DMS 273 (cell line): Measurements from ENCODE around the gene PRLR.

Experiments
- DNase-seq: peaks from one replicate; lab custom pipeline; 2025; ENCODE audit not compliant: unreplicated experiment; lab: John Stamatoyannopoulos, UW

Gene PRLR

GRCh38 chr5:35091704-35092103, 138.6 kb downstream of the PRLR start:
- DNase-seq = no peak

GRCh38 chr5:35089334-35090314, 140.7 kb downstream of the PRLR start:
- peak; percentile 83 for DNase-seq

GRCh38 chr5:35087991-35088390, 142.3 kb downstream of the PRLR start:
- no peak for DNase-seq

- no peak for DNase-seq
Measured at GRCh38 chr5:35083150-35083549, 147.1 kb downstream of the PRLR start.

GRCh38 chr5:35082530-35082929, 147.8 kb downstream of the PRLR start:
- DNase-seq = no peak

GRCh38 chr5:35081134-35081533, 149.2 kb downstream of the PRLR start:
- DNase-seq = no peak

GRCh38 chr5:35073160-35073559, 157.1 kb downstream of the PRLR start:
- no peak for DNase-seq

GRCh38 chr5:35069188-35069587, 161.1 kb downstream of the PRLR start:
- no peak for DNase-seq

- DNase-seq = no peak
Measured at GRCh38 chr5:35067985-35068384, 162.3 kb downstream of the PRLR start.

- DNase-seq = no peak
Measured at GRCh38 chr5:35066260-35066795, 164.0 kb downstream of the PRLR start.

- DNase-seq = no peak
Measured at GRCh38 chr5:35063414-35063813, 166.9 kb downstream of the PRLR start.

- DNase-seq = no peak
Measured at GRCh38 chr5:35061211-35061770, 169.0 kb downstream of the PRLR start.

GRCh38 chr5:35060236-35060635, 170.1 kb downstream of the PRLR start:
- no peak for DNase-seq

- DNase-seq = no peak
Measured at GRCh38 chr5:35059251-35059650, 171.0 kb downstream of the PRLR start.

GRCh38 chr5:35058374-35058788, 171.9 kb downstream of the PRLR start:
- DNase-seq = no peak

- DNase-seq = no peak
Measured at GRCh38 chr5:35056686-35057085, 173.6 kb downstream of the PRLR start.

GRCh38 chr5:35052838-35053237, 177.4 kb downstream of the PRLR start:
- DNase-seq = no peak

GRCh38 chr5:35050541-35051126, 179.7 kb downstream of the PRLR start:
- DNase-seq = no peak

- DNase-seq = no peak
Measured at GRCh38 chr5:35048910-35049309, 181.4 kb downstream of the PRLR start.

GRCh38 chr5:35047785-35048404, 182.4 kb downstream of the PRLR start, which contains the start of gene AGXT2:
TSS of gene AGXT2 (minus strand) at chr5:35047949. CDS start at chr5:35047892, 57 bp downstream.
- DNase-seq = no peak

GRCh38 chr5:35046774-35047173, 183.5 kb downstream of the PRLR start:
- DNase-seq = no peak
